ENCODE measurements around the gene CADPS2. TPM values are rescaled to one million over a fixed set of nuclear protein-coding genes. Genes with fewer than 3 reads are reported as not detected.

Gene CADPS2
- total RNA-seq, 6 experiments from 2014 or later = 7.6 to 14.7 (median 9.4) TPM

DNA sequence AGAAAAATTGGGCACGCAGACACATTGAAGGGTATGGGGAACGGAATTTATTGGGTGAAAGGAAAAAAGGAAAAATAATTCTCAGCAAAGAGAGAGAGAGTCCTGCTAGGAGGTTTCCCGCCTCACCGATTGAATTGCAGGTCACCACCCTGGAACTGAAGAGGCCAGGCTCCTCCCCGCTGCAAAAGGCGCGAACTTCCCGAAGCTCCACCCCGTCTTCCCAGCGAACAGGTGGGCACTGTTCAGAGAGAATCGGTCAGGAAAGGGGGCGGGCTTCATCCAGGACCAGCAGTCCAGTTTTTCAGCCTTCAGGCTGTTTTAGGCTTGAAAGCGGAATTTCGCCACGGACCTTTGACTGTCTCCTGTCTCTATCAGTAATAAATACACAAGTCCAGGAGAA, 27.3 kb upstream of the CADPS2 start:
- WGBS (ENCODE audit: insufficient coverage, low coverage, low lambda C conversion rate, missing lambda C conversion rate) = 90% methylated on average over 9 of the region's 15 CpGs

GRCh38 chr7:122902751-122903495, 16.7 kb upstream of the CADPS2 start:
- WGBS (ENCODE audit: insufficient coverage, low coverage, low lambda C conversion rate, missing lambda C conversion rate) = 76% methylated on average over 5 of the region's 5 CpGs
- Histone ChIP-seq H3K9me3 (no peaks in the 10 kb centered on the region), H3K27ac (no peak overlapping the region), H3K36me3 (no peaks in the 10 kb centered on the region), H3K4me3 (no peak overlapping the region), H3K27me3 (no peaks in the 10 kb centered on the region), H3K4me1 (no peaks in the 10 kb centered on the region)
- no peak for ATAC-seq
- intact Hi-C loops (cut with DNase I) = no loop called here
- no peak for DNase-seq
- TF ChIP-seq POLR2A (IDR thresholded peaks at IDR 0.05) = no peak
- no peak for TF ChIP-seq CTCF (IDR thresholded peaks at IDR 0.05)

More for the DNA sequence above, 27.3 kb upstream of the CADPS2 start:
- no peak for DNase-seq
- ATAC-seq = no peak
- TF ChIP-seq POLR2A (IDR thresholded peaks at IDR 0.05) (no peak), CTCF (IDR thresholded peaks at IDR 0.05) (no peak)
- H3K4me1 ChIP-seq = no peaks in the 10 kb centered on the region
- no peaks in the 10 kb centered on the region for H3K36me3 ChIP-seq
- no peaks in the 10 kb centered on the region for H3K9me3 ChIP-seq
- no peak overlapping the region for H3K4me3 ChIP-seq
- intact Hi-C loops (cut with DNase I) = no loop called here
- H3K27me3 ChIP-seq = no peaks in the 10 kb centered on the region
- H3K27ac ChIP-seq = no peak overlapping the region

- Histone ChIP-seq H3K9me3 (no peaks in the 10 kb centered on the region), H3K27me3 (no peaks in the 10 kb centered on the region), H3K4me3 (no peak overlapping the region), H3K4me1 (no peaks in the 10 kb centered on the region), H3K36me3 (no peaks in the 10 kb centered on the region), H3K27ac (no peak overlapping the region)
- WGBS (ENCODE audit: insufficient coverage, low coverage, low lambda C conversion rate, missing lambda C conversion rate) = 51% methylated on average over 3 of the region's 3 CpGs
- DNase-seq = no peak
- ATAC-seq = no peak
- intact Hi-C loops (cut with DNase I) = no loop called here
- no peak for TF ChIP-seq CTCF (IDR thresholded peaks at IDR 0.05)
- TF ChIP-seq POLR2A (IDR thresholded peaks at IDR 0.05) = no peak
Measured at GRCh38 chr7:122901250-122901649, 15.0 kb upstream of the CADPS2 start.

GRCh38 chr7:122896509-122896908, 10.2 kb upstream of the CADPS2 start:
- intact Hi-C loops (cut with DNase I) = no loop called here
- H3K4me3 ChIP-seq = no peak overlapping the region
- H3K27me3 ChIP-seq = no peaks in the 10 kb centered on the region
- DNase-seq (no peak), ATAC-seq (no peak)
- H3K27ac ChIP-seq = no peak overlapping the region
- H3K36me3 ChIP-seq = no peaks in the 10 kb centered on the region
- H3K9me3 ChIP-seq = no peaks in the 10 kb centered on the region
- TF ChIP-seq CTCF (IDR thresholded peaks at IDR 0.05) = no peak
- TF ChIP-seq POLR2A (IDR thresholded peaks at IDR 0.05) = no peak
- 43% methylated on average over 2 of the region's 2 CpGs for WGBS (ENCODE audit: insufficient coverage, low coverage, low lambda C conversion rate, missing lambda C conversion rate)
- no peaks in the 10 kb centered on the region for H3K4me1 ChIP-seq

Measured in right lobe of liver (tissue), 6 donors.